Endodermal cell (in vitro differentiated cells): ENCODE results near the gene SEMA4B. TPM values are rescaled to one million over a fixed set of nuclear protein-coding genes. Genes with fewer than 3 reads are reported as not detected.

Source experiments
- DNase-seq: peaks from one replicate; pipeline ENCODE4 v3.0.0-alpha.2; 2017
- H3K27ac ChIP-seq: 2 replicates; pipeline ENCODE4 v1.5.1; 2013; ENCODE audit warnings: mild to moderate bottlenecking, low read depth, low read length, moderate library complexity
- H3K27me3 ChIP-seq: 2 replicates; pipeline ENCODE4 v1.6.1; 2013; ENCODE audit warnings: mild to moderate bottlenecking, low read length, moderate library complexity; ENCODE audit not compliant: insufficient read depth, control insufficient read depth, poor library complexity, severe bottlenecking
- H3K36me3 ChIP-seq: 2 replicates; pipeline ENCODE4 v1.7.0; 2013; ENCODE audit warnings: mild to moderate bottlenecking, low read length, moderate library complexity; ENCODE audit not compliant: control insufficient read depth, insufficient read depth
- H3K4me1 ChIP-seq: one replicate; pipeline ENCODE4 v1.7.0; 2013; ENCODE audit warnings: low read length; ENCODE audit not compliant: control insufficient read depth, insufficient read depth
- H3K4me3 ChIP-seq: 2 replicates; pipeline ENCODE4 v1.5.1; 2013; ENCODE audit warnings: mild to moderate bottlenecking, low read length, moderate library complexity
- H3K9ac ChIP-seq: 2 replicates; pipeline ENCODE4 v1.6.1; 2013; ENCODE audit warnings: mild to moderate bottlenecking, low read length, moderate library complexity; ENCODE audit not compliant: poor library complexity, severe bottlenecking; ENCODE audit errors: extremely low read depth
- H3K9me3 ChIP-seq: 2 replicates; pipeline ENCODE4 v1.6.1; 2013; ENCODE audit warnings: mild to moderate bottlenecking, low read length, moderate library complexity; ENCODE audit not compliant: control insufficient read depth
- H3K27ac Mint-ChIP-seq: 2 replicates; pipeline ENCODE4 v1.8.0; 2020; ENCODE audit warnings: mixed read lengths
- H3K27me3 Mint-ChIP-seq: 2 replicates; pipeline ENCODE4 v1.8.0; 2021; ENCODE audit warnings: mild to moderate bottlenecking, mixed read lengths; ENCODE audit not compliant: insufficient read depth
- H3K36me3 Mint-ChIP-seq: 2 replicates; pipeline ENCODE4 v1.8.0; 2020; ENCODE audit warnings: low read depth, mixed read lengths
- H3K4me1 Mint-ChIP-seq: 2 replicates; pipeline ENCODE4 v1.8.0; 2020; ENCODE audit warnings: mixed read lengths
- H3K4me3 Mint-ChIP-seq: 2 replicates; pipeline ENCODE4 v1.8.0; 2020; ENCODE audit warnings: mild to moderate bottlenecking, moderate library complexity, mixed read lengths
- H3K9me3 Mint-ChIP-seq: 2 replicates; pipeline ENCODE4 v1.8.0; 2020; ENCODE audit warnings: mild to moderate bottlenecking, mixed read lengths
- WGBS, 2 experiments: methylation state at CpG; one replicate each; pipeline versions ENCODE4 v1.1.5 to v1.1.7; 2013; ENCODE audit warnings: missing lambda C conversion rate in 2 of 2, mixed read lengths in 1 of 2; ENCODE audit not compliant: insufficient coverage in 1 of 2, insufficient read length in 1 of 2; 5-methylcytosine and 5-hydroxymethylcytosine counted together
- total RNA-seq, 2 donors: library from RNA; stranded (reverse); fragmentation: NEBNext Ultra II Directional in 1 of 2; extraction: Animal tissue kit (Norgen Biotek cat#: 25700) in 1 of 2; gene quantifications; 2 replicates in 1 of 2; 3 replicates in 1 of 2; pipeline ENCODE4 v1.2.1, GENCODE V29; 2021
- TF ChIP-seq, protein P1 (sequence below): fragments of 200-600 bp; sonication (generic); conservative IDR thresholded peaks from 2 replicates; pipeline ENCODE4 v1.5.0; 2021; ENCODE audit warnings: antibody characterized with exemption, mild to moderate bottlenecking

Gene SEMA4B
- total RNA-seq, 2 donors from 2014 or later, result 25.1 to 33.1 TPM

DNA sequence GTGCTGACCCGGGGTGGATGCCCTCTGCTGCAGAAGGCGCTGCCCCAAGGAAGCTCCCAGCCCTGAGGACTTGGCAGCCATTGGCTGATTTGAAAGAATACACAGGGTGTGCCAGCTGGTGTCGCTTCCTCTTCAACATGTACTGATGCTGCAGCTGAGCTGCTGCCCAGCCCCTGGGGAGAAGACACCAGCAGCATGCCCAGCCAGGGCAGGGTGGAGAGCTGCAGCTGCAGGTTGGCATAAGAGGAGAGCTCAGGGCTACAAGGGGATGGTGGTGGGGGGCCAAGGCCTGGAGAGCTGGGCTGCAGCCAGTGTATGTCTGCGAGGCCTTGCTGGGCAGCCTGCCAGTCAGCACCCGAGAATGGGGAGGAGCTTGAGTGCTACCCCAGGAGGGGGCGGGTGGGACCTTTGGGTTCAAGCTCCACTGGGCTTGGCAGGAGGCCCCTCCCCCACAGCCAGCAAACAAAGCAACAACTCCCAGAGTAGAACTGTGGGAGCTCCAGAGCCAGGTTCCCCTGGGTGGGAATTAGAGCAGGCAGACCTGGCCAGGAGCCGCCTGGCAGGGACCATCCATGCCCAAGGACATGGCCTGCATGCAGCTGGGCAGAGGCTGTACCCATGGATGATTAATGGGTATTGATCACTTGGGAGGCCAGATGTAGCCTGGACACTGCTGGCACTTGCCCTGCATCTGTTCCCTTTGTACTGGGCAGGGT, 9.2 kb upstream of the SEMA4B start:
- WGBS, 2 experiments, result 89 to 97% methylated on average over 6 to 7 of the region's 7 CpGs
- Histone ChIP-seq H3K27ac (no peak overlapping the region), H3K4me3 (no peak overlapping the region), H3K4me1 (no peaks in the 10 kb centered on the region), H3K27me3 (no peaks in the 10 kb centered on the region), H3K9ac (no peak overlapping the region), H3K36me3 (no peaks in the 10 kb centered on the region), H3K9me3 (no peaks in the 10 kb centered on the region)
- Mint-ChIP-seq H3K36me3 (peaks cover 2% of the 10 kb centered on the region), H3K27me3 (no peaks in the 10 kb centered on the region), H3K9me3 (no peaks in the 10 kb centered on the region), H3K4me3 (no peak overlapping the region), H3K4me1 (no peaks in the 10 kb centered on the region), H3K27ac (no peak overlapping the region)
- no peak for DNase-seq
- TF ChIP-seq, protein P1, sequence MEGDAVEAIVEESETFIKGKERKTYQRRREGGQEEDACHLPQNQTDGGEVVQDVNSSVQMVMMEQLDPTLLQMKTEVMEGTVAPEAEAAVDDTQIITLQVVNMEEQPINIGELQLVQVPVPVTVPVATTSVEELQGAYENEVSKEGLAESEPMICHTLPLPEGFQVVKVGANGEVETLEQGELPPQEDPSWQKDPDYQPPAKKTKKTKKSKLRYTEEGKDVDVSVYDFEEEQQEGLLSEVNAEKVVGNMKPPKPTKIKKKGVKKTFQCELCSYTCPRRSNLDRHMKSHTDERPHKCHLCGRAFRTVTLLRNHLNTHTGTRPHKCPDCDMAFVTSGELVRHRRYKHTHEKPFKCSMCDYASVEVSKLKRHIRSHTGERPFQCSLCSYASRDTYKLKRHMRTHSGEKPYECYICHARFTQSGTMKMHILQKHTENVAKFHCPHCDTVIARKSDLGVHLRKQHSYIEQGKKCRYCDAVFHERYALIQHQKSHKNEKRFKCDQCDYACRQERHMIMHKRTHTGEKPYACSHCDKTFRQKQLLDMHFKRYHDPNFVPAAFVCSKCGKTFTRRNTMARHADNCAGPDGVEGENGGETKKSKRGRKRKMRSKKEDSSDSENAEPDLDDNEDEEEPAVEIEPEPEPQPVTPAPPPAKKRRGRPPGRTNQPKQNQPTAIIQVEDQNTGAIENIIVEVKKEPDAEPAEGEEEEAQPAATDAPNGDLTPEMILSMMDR, result no peak

DNA sequence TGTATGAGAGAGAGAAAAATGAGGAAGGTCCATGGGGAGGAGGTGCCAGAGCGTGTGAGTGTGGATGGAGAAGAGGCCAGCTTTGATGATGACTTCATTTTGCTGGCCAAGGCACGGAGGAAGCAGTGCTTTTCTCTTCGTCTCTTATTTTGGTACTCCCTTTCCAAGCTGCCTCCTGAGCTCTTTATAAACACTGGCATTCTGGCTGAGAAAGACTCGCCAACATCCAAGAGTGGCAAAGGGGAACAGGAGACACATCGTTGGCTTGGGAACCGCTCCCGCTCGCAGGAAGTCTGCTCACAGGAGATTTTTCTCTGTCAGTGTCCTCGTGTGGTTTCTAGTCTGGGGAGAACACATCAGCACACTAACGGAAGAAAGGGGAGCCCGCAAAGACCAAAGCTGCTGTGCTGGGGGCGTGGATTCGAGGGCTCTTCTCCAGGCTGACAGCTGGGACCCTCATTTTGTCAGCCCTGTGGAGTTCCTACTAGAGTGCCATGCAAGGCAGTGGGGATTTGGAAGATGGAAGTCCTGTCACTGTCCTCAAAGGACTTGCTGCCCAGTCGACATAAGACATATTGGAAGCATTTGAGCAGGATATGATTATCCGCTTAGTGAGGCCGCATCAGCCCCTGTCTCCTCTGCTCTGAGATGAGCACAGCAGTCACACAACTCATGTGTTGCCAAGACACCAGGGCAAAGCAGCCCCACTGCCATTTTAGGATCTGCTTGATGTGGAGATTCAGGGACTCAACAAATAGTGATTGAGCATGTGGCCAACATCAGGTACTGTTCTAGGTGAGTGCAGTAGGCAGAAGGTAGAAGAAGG, 8.0 kb upstream of the SEMA4B start:
- no peaks in the 10 kb centered on the region for H3K27me3 ChIP-seq
- no peak overlapping the region for H3K27ac ChIP-seq
- Mint-ChIP-seq H3K4me1 (no peaks in the 10 kb centered on the region), H3K4me3 (no peak overlapping the region), H3K36me3 (peaks cover 2% of the 10 kb centered on the region), H3K9me3 (no peaks in the 10 kb centered on the region), H3K27ac (no peak overlapping the region), H3K27me3 (no peaks in the 10 kb centered on the region)
- no peaks in the 10 kb centered on the region for H3K9me3 ChIP-seq
- 95 to 97% methylated on average over 16 of the region's 16 CpGs for WGBS, 2 experiments
- H3K4me3 ChIP-seq, result no peak overlapping the region
- no peak for DNase-seq
- no peaks in the 10 kb centered on the region for H3K36me3 ChIP-seq
- TF ChIP-seq, protein P1, result no peak
- H3K4me1 ChIP-seq, result no peaks in the 10 kb centered on the region
- no peak overlapping the region for H3K9ac ChIP-seq

DNA sequence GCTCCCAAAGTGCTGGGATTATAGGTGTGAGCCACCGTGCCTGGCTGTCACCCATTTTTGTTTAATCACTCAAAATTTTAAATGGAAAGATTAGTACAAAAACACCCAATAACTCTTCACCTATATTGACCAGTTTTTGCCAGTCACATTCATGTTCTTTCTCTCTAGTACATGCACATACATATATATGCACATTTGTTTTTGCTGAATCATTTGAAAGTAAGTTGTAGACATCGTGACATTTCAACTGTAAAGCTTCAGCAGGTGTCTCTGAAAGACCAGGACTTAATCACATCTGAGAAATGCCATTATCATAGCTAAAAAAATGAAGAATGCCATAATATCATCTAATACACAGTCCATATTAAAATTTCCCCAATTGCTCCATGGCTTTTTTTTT, 6.5 kb upstream of the SEMA4B start:
- TF ChIP-seq, protein P1, result no peak
- no peaks in the 10 kb centered on the region for H3K4me1 Mint-ChIP-seq

More for the DNA sequence above, 6.5 kb upstream of the SEMA4B start:
- Histone ChIP-seq H3K27me3 (no peaks in the 10 kb centered on the region), H3K9ac (no peak overlapping the region), H3K4me3 (no peak overlapping the region), H3K4me1 (no peaks in the 10 kb centered on the region), H3K27ac (no peak overlapping the region), H3K9me3 (no peaks in the 10 kb centered on the region), H3K36me3 (no peaks in the 10 kb centered on the region)
- no peak for DNase-seq
- no peak overlapping the region for H3K4me3 Mint-ChIP-seq
- peaks cover 2% of the 10 kb centered on the region for H3K36me3 Mint-ChIP-seq
- no peaks in the 10 kb centered on the region for H3K27me3 Mint-ChIP-seq
- H3K9me3 Mint-ChIP-seq, result no peaks in the 10 kb centered on the region
- 97 to 100% methylated on average over 2 of the region's 2 CpGs for WGBS, 2 experiments
- H3K27ac Mint-ChIP-seq, result no peak overlapping the region
